Activated CD4-positive, alpha-beta T cell treated with anti-CD3 and anti-CD28 coated beads, Interleukin-2, amount 50 U/mL, for 24 hours (primary cell): ENCODE data around the gene PITX2.
"Not testable (repeated sequence)": the region's sequence is repeated elsewhere in the genome, so short reads cannot be mapped to it uniquely, and the experiment has no call there.

Source experiments
- DNase-seq, 2 donors: peaks; one replicate each; pipeline ENCODE4 v3.0.0-alpha.2; 2020; ENCODE audit warnings: low read depth in 1 of 2, low spot score in 1 of 2

The PITX2 gene

GRCh38 chr4:110612631-110613269 lies 10.1 kb downstream of the PITX2 start:
- no peak for DNase-seq

GRCh38 chr4:110611968-110612447 lies 10.9 kb downstream of the PITX2 start:
- no peak for DNase-seq

- DNase-seq: no peak
Observed at GRCh38 chr4:110610940-110611831, 11.7 kb downstream of the PITX2 start.

DNA sequence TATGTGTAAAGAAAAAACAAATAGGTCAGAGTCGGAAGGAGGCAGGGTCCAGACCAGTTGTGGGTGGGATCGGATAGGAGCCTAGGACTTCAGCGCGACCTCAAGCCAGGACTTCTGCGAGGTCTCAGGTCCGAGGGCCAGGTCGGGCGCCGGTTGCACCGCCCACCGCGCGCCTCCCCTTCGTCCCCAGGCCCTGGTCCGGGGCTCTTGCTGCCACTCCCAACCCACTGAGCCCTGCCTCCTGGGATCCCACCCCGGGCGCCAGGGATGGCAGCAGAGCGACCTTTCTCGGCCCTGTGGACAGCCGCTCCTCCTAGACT lies 12.3 kb downstream of the PITX2 start:
- DNase-seq: no peak

GRCh38 chr4:110609044-110609750 lies 13.7 kb downstream of the PITX2 start:
- no peak for DNase-seq

DNA sequence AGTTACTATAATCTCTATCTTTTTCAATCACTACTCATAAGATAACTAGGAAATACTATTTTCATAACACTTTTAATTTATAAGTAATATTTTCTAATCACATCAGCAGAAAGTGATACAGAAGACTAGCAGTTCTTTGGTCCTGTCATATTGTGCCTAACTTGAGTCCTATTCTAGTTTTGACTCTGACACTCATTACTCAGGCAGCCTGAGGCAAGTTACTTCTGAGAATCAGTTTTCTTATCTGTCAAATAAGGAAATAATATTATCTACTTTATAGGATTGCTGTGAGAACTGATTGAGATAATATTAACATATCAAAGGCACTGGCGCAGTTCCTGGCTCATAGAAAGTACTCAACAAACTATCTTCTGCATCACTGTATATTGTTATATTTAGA lies 17.8 kb downstream of the PITX2 start:
- no peak for DNase-seq

DNA sequence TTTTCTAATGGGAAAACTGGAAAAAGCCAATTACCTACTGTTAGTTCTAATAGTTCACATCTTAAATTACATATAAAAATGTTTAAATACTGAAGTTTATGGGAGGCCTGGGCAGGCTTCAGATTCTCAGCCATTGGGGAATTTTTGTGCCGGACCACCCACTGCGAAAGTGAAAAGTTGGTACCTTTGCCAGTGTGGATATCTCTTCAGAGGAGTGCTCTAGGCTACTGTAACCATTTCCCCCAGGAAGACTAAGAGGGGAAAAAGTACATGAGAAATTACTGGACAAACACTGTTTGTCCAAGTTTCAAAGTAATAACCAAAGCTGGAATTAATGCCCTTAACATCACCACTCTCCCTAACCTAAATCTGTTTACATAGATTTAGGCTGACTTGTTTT lies 20.8 kb downstream of the PITX2 start:
- no peak for DNase-seq

- no peak for DNase-seq
Observed at GRCh38 chr4:110597582-110597981, 25.3 kb downstream of the PITX2 start.

- no peak for DNase-seq
Observed at GRCh38 chr4:110596431-110596830, 26.4 kb downstream of the PITX2 start.

- no peak for DNase-seq
Observed at GRCh38 chr4:110595583-110595982, 27.3 kb downstream of the PITX2 start.

DNA sequence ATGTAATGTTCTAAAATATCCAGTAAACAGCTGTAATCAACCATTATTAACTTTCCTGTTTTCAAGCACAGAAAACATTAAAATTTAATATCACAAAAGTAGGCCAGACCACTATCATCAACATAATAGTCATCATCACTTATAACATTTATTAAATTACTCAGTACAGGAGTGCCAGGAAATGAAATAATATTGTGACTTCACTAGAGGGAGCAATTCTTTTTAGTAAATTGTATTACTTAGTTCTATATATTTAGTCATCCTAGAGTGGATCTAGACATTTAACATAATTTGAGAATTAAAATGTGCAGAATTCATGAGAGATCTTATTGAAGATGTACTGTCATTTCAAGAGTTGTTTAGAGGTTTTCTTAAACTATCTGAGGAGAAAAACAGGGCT lies 33.6 kb downstream of the PITX2 start:
- no peak for DNase-seq

DNA sequence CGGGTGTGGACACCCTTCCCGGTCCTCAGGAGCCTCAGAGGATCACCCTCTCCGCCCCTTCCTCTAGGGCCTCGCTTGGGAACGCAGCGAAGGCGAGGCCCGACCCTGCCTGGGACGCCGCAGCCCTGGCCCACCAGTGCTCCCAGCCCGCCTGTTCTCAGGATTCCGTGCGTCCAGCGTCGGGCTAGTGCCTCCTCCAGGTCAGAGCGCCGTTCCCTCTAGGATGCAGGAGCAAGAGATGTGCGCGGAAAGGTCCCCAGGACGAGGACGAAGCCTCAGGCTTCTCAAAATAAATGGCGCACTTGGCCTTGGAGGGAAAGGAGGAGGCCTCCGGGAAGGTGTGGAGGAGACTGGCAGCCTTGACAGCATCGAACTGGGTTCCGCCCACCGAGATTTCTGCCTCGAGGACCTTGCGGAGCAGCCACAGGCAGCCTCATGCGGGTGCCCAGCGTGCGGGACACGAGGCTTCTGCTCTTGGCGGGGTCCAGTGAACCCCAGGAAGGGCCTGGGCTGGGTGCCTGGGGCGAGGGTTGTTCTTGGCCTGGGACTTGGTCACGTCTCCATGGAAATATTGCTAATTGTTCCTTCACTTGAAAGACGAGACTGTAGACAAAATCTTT lies 35.1 kb downstream of the PITX2 start:
- no peak for DNase-seq

DNA sequence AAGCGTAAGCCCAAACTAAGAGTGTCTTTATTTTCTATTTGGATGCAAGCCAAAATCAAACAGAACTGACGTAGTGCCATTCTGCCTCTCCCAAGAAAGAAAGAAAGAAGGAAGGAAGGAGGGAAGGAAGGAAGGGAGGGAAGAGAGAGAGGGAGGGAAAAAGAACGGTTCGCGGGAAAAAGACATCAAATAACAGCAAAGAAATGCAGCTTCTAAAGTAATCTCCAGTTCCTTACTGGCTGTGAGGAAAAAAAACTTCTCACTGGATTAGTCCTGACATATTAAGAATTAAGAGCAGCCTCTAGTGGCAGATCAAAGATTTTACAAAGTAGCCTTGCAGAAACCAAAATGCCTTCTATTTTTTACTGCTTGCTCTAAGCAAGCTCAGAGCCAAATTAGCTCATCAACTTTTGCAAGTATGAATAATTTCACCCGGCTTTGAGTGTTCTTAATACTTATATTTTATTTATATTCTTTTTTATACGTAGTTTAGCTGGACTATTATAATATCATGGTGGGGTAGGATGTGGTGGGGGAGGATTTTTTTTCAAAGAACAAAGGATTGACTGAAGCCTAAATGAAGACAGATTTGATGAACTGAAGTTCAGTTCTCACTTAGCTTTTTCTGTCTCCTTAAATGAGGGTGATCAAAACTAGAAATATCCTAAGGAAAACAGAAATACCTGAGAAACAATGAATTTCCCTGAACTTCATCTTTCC lies 36.6 kb downstream of the PITX2 start:
- DNase-seq: no peak

- not testable (repeated sequence) for DNase-seq
Observed at GRCh38 chr4:110576696-110577095, 46.2 kb downstream of the PITX2 start.
